RWPE2 (cell line): Measurements from ENCODE around the gene MEIS1.

ENCODE experiments used
- ATAC-seq: fragments of 200-7000 bp; cut with Tn5 transposase; 3 replicates; pipeline ENCODE4 v1.9.1; 2021; ENCODE audit warnings: low read depth
- DNase-seq: peaks from one replicate; pipeline ENCODE4 v3.0.0-alpha.2; 2020; ENCODE audit warnings: low spot score
- H3K27ac ChIP-seq: fragments of 450-650 bp; 2 replicates; pipeline ENCODE4 v1.5.1; 2017; ENCODE audit warnings: mild to moderate bottlenecking; ENCODE audit not compliant: poor library complexity, severe bottlenecking
- H3K27me3 ChIP-seq: fragments of 250-450 bp; sonication (Bioruptor Pico); 2 replicates; pipeline ENCODE4 v1.5.1; 2021; ENCODE audit warnings: mild to moderate bottlenecking, moderate library complexity; ENCODE audit not compliant: insufficient read depth, poor library complexity, severe bottlenecking
- H3K36me3 ChIP-seq: fragments of 250-450 bp; sonication (Bioruptor Pico); 2 replicates; pipeline ENCODE4 v1.5.1; 2020; ENCODE audit warnings: low read depth, mild to moderate bottlenecking, moderate library complexity
- H3K4me1 ChIP-seq: fragments of 250-450 bp; sonication (Bioruptor Pico); 2 replicates; pipeline ENCODE4 v1.5.1; 2021; ENCODE audit warnings: mild to moderate bottlenecking, moderate library complexity; ENCODE audit not compliant: insufficient read depth, poor library complexity, severe bottlenecking
- H3K4me3 ChIP-seq: fragments of 250-450 bp; sonication (Bioruptor Pico); 2 replicates; pipeline ENCODE4 v1.5.1; 2021; ENCODE audit warnings: mild to moderate bottlenecking, moderate library complexity; ENCODE audit not compliant: severe bottlenecking
- H3K9me3 ChIP-seq: fragments of 250-450 bp; sonication (Bioruptor Pico); 2 replicates; pipeline ENCODE4 v1.5.1; 2021; ENCODE audit warnings: mild to moderate bottlenecking, moderate library complexity; ENCODE audit not compliant: severe bottlenecking
- CTCF ChIP-seq: fragments of 450-650 bp; IDR thresholded peaks from one replicate; pipeline ENCODE4 v1.5.1; 2017; ENCODE audit warnings: mild to moderate bottlenecking, moderate library complexity; ENCODE audit not compliant: poor library complexity, severe bottlenecking

MEIS1 gene

GRCh38 chr2:66578054-66578686 lies 143.2 kb downstream of the MEIS1 start:
- H3K27me3 ChIP-seq = peaks cover 25% of the 10 kb centered on the region
- H3K4me1 ChIP-seq = peaks cover 10% of the 10 kb centered on the region
- ATAC-seq (no peak), DNase-seq (no peak)
- no peak overlapping the region for H3K27ac ChIP-seq
- H3K4me3 ChIP-seq = no peak overlapping the region
- TF ChIP-seq CTCF = no peak
- H3K36me3 ChIP-seq = no peaks in the 10 kb centered on the region
- no peaks in the 10 kb centered on the region for H3K9me3 ChIP-seq

GRCh38 chr2:66578687-66579106 lies 143.8 kb downstream of the MEIS1 start:
- H3K4me3 ChIP-seq = no peak overlapping the region
- no peaks in the 10 kb centered on the region for H3K9me3 ChIP-seq
- DNase-seq = no peak
- H3K27me3 ChIP-seq = peaks cover 25% of the 10 kb centered on the region
- H3K27ac ChIP-seq = no peak overlapping the region
- H3K4me1 ChIP-seq = peaks cover 10% of the 10 kb centered on the region
- ATAC-seq = no peak
- no peak for TF ChIP-seq CTCF
- H3K36me3 ChIP-seq = no peaks in the 10 kb centered on the region

- no peak for TF ChIP-seq CTCF
- ATAC-seq = no peak
- Histone ChIP-seq H3K9me3 (no peaks in the 10 kb centered on the region), H3K4me3 (no peak overlapping the region), H3K4me1 (peaks cover 10% of the 10 kb centered on the region), H3K27me3 (peaks cover 28% of the 10 kb centered on the region), H3K36me3 (no peaks in the 10 kb centered on the region), H3K27ac (no peak overlapping the region)
- no peak for DNase-seq
Measured at GRCh38 chr2:66579186-66580126, 144.5 kb downstream of the MEIS1 start.

GRCh38 chr2:66580166-66581049 lies 145.5 kb downstream of the MEIS1 start:
- ATAC-seq = no peak
- Histone ChIP-seq H3K27me3 (peaks cover 28% of the 10 kb centered on the region), H3K27ac (no peak overlapping the region), H3K4me3 (peak overlapping the region; percentile 19), H3K4me1 (peaks cover 10% of the 10 kb centered on the region), H3K9me3 (no peaks in the 10 kb centered on the region), H3K36me3 (no peaks in the 10 kb centered on the region)
- TF ChIP-seq CTCF = no peak
- no peak for DNase-seq
